ENCODE measurements around the gene RTBDN.

RTBDN gene

GRCh38 chr19:12791345-12792050 lies 42.9 kb downstream of the RTBDN start, which contains the start of gene JUNB:
TSS of gene JUNB (plus strand) at chr19:12791486. CDS start at chr19:12791772, 286 bp downstream.
- DNase-seq, result peak; percentile 98

DNA sequence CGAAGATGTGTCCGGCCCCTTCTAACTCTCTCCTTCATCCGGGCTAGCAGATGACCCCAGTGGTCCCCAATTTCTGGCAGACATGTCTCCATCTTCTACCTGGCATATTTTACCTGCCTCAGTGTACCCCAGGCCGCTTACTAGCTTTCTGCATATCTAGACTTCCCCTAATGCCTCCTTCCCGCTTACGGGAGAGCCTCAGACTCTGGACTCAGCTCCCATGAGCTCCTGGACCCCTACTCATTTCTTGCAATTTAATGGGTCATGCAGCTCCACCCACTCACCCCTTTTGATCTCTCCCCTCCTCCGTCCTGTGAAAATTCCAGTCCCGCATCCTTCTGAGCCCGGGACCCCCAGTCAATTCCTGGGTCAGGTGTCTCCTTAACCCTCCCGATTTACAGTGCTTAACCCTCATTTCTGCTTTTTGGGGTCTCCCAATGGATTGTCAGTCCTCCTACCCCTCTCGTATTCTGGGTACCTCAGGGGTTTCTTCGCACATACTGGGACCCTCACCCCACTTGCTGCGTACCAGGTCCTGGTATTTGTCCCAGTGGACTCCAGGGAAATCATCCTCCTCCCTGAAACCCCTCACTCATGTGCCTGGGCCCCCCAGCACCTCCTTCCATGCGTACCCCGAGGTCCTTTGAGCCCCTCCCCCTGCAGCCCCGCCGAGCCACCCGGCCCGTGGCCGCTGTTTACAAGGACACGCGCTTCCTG lies 43.6 kb downstream of the RTBDN start:
- DNase-seq, result peak; percentile 21

- DNase-seq, result peak; percentile 98
Observed at GRCh38 chr19:12789904-12790619, 44.3 kb downstream of the RTBDN start.

DNA sequence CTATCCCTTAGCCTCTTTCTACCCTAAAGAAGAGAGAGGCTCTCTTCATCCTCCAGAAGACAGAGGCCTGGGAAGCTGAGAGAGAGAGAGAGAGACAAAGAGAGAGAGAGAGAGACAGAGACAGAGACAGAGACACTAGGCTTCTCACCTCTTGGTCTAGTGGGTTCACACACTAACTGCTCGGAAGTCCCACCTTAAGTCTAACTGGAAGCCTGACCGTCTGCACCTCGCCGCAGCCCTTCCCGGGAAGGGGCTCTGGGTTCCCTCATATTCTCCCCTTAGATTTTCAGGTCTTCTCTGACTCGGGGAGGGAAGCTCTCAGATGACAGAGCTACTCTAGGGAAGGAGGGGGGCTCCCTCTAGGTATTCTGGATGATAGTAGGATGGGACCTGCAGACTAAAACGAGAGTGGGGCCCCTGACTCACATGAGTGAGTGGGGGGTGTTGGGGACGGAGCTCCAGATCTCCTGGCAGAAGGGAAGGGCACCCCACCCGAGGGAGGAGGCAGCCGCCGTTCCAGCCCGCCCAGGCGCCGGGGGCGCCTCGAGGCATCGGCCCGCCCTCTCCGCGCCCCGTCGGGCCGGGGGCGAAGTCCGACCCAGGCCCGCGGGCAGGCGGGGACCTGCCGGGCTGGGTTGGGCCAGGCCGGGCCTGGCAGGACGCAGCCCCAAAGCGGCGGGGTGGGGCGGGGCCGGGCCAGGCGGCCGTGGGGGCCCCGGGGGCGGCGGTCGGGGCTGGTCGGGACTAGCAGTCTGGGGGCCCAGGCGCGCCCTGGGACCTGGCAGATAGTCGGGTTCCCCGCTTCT lies 45.1 kb downstream of the RTBDN start:
- DNase-seq, result peak; percentile 39

GRCh38 chr19:12788682-12789097 lies 45.7 kb downstream of the RTBDN start:
- peak; percentile 54 for DNase-seq

- DNase-seq, result no peak
Observed at GRCh38 chr19:12788042-12788681, 46.2 kb downstream of the RTBDN start.

DNA sequence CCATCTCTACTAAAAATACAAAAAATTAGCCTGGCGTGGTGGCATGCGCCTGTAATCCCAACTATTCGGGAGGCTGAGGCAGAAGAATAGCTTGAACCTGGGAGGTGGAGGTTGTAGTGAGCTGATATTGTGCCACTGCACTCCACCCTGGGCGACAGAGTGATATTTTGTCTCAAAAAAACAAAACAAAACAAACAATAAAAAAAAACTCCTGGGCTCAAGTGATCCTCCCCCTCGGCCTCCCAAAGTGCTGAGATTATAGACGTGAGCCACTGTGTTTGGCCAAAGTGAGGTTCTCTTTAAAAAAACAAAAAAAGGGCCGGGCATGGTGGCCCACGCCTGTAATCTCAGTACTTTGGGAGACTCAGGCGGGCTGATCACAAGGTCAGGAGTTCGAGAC lies 46.9 kb downstream of the RTBDN start:
- no peak for DNase-seq

DNA sequence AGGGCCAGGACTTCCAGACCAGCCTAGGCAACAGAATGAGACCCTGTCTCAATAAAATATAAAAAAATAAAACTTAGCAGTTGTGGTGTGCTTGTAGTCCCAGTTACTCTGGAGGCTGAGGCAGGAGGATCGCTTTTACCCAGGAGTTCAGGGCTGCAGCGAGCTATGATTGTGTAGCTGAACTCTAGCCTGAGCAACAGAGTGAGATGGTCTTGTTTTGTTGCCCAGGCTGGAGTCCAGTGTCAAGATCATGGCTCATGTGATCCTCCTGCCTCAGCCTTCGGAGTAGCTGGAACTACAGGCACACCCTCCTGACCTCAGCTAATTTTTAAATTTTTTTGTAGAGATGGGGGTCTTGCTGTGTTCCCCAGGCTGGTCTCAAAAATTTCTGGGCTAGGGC lies 47.4 kb downstream of the RTBDN start:
- no peak for DNase-seq

DNA sequence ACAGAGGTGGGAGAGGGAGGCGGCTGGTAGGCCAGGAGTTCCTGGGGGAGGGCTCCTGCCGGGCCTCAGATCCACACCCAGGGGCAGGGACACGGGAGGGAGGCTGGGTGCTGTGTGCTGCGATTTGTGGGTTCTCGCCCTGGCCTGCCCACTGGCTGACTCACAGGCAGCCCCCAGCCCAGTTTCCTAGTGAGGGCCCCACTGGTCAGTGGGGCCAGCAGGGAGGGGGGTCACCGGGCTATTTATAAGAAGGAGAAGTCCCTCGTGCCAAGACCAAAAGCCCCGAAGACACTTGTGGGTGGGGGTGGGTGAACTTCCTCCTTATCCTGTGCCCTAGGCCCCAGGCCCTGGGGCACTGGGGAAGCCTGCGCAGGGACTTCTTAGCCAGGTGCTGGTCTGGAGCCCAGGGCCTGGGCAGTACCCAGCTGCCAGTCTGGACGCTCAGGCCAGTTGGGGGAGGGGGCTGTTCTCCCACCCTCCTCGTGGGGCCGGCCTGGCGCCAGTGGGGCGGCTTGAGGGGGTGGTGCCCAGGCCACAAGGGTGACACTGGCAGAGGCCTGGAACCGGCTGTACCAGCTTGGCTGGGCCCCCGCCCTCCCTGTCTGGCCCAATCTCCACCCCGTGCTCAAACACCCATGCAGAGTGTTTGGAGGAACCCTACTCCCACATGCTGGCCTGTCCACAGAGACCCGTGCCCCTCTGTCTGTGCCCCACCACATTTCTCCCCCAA lies 48.1 kb downstream of the RTBDN start:
- DNase-seq, result peak; percentile 19

DNA sequence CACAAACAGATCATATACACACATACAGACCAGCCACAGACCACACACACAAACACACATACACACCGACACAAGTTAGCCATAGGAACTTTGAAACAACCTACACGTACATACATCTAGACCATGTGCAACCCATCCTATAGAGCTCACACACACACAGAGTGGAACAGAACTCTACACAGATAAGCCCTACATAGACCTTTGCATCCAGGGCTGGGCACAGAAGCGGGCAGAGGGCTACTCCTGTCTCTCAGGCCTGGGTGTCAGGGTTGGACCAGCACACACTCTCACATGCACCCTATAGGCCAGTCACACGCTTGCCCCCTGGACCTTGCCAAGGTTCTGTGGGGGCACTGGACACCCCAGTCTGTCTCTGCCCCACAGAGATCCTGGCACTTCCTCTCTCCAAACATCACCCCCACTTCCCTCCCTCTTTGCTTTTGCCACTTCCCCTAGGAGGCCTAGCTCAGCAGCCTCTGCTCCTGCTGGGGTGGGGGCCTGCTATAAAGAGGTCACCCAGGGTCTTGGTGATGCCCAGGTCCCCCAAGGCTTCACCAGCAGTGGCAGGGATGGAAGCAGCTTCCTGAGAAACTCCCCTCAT lies 48.8 kb downstream of the RTBDN start:
- DNase-seq, result no peak

GRCh38 chr19:12784871-12785430 lies 49.4 kb downstream of the RTBDN start:
- DNase-seq, result peak; percentile 48

DNA sequence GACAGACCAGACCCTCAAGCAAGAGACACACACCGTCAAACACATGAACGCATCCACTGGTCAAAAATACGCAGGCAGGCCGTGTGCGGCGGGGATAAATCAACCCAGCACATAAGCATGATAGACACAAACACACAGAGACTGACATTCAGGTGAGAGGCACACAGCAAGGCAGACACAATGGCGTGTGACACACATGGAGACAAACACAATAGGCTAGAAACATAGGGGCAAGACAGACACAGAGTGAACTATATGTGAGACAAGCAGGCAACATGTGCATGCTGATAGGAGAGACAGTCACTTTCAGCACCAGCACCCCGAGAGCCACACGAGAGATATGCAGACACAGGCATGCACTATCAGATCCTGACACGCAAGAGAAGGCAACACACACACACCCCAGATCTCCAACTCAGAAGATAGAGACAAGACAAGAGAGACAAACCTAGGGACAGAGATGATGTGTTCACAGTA lies 49.9 kb downstream of the RTBDN start:
- peak; percentile 34 for DNase-seq

GRCh38 chr19:12783849-12784393 lies 50.5 kb downstream of the RTBDN start:
- DNase-seq, result peak; percentile 52

DNA sequence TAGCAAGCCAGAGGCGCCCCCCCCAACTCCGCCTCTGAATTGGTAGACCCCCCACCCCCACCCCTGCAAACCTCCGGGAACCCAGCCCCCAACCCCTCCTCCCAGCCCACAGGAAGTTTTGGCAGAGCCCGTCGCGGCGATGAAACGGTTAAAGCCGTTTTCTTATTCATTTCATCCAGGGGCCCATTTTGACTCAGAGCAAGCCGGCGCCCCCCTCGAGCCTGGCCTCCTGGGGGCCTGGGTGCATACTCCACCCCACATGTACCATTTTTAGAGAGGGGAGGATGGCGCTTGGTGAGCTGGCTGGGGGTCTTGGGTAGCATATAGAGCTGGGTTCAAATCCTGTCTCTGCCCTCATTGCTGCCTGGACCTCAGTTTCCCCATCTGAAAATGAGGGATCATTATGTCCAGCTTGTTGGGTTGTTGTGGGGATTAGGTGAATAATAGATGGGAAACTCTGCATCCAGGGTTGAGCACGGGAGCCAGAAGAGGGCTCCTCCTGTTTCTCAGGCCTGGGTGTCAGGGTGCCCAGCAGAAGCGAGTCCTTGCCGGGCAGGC lies 51.0 kb downstream of the RTBDN start:
- DNase-seq, result peak; percentile 93

GRCh38 chr19:12782424-12783290 lies 51.7 kb downstream of the RTBDN start:
- DNase-seq, result peak; percentile 95

DNA sequence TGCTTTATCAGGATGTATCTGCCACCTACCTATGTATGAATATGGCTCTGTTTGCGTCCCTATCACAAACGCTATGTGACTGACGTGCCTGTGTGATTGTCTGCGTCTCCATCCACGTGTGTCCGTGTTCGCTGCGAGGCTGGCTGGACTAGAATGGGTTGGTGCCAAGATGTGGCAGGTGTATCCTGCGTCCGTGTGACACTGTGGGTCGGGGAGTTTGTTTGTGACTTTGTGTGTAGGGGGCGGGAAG lies 52.3 kb downstream of the RTBDN start:
- no peak for DNase-seq

DNA sequence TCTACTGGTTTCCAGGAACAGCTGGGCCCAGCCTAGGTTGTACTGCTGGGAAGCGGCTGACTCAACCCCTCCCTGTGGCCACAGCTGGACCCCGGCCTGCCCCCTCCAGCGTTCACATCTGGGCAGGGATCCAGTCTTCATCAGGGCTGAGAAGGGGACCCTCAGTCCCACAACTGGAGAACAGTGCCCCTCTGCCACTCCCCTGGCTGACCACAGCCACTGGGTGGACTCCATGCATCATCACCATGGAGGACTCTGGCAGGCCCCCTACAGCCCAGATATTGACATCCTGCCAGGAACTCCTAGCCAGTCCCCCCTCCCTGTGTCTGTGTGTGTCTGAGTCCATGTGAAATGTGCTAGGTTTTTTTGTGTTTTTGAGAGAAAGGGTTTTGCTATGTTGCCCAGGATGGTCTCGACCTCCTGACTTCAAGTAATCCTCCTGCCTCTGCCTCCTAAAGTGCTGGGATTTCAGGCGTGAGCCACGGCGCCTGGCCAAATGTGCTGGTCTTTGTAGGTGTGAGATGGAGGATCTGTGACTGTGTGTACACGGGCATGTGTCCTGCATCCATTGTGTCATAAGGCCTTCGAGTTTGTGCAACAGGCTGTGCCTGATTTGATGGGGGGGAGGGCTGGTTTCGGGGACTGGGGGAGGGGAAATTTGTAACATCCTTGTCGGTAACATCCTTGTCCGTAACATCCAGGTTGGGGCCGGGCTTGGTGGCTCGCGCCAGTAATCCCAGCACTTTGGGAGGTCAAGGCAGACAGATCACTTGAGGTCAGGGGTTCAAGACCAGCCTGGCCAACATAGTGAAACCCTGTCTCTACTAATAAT lies 55.0 kb downstream of the RTBDN start:
- DNase-seq, result no peak

DNA sequence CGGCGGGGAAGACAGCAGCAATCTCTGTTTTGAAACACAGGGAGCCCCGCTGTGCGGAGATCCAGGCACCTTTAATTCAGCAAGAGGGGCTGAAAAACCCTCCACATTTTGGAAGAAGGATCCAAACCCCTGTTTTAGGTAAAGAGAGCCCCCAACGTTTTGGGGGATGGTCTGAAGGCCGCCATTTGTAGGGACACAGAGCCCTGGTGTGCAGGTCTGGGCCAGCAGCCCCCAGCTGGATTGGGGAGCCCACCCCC lies 55.5 kb downstream of the RTBDN start:
- no peak for DNase-seq
